Transverse colon (tissue), 4 donors: ENCODE results near the gene KXD1.

Experiments used
- POLR2A ChIP-seq: fragments of 450-650 bp; IDR thresholded peaks from one replicate; pipeline ENCODE4 v1.6.1; 2016; ENCODE audit warnings: antibody characterized with exemption, mild to moderate bottlenecking, moderate library complexity
- POLR2AphosphoS5 ChIP-seq, 3 donors: sonication (generic); formaldehyde crosslinking; IDR thresholded peaks; one replicate each; pipeline ENCODE4 v1.6.1; 2016; ENCODE audit warnings: antibody characterized with exemption in 3 of 3
- TF ChIP-seq, protein P1 (sequence below), 5 experiments: fragments of 200-600 bp in 3 of 5; fragments of 450-650 bp in 2 of 5; sonication (generic) in 3 of 5; IDR thresholded peaks; 1 replicate in 2 of 5; 2 replicates in 3 of 5; pipeline ENCODE4 v1.5.1; 2016 to 2017; ENCODE audit warnings: antibody characterized with exemption in 5 of 5, inconsistent platforms in 3 of 5, mild to moderate bottlenecking in 2 of 5, moderate library complexity in 1 of 5

- TF ChIP-seq, protein P1, sequence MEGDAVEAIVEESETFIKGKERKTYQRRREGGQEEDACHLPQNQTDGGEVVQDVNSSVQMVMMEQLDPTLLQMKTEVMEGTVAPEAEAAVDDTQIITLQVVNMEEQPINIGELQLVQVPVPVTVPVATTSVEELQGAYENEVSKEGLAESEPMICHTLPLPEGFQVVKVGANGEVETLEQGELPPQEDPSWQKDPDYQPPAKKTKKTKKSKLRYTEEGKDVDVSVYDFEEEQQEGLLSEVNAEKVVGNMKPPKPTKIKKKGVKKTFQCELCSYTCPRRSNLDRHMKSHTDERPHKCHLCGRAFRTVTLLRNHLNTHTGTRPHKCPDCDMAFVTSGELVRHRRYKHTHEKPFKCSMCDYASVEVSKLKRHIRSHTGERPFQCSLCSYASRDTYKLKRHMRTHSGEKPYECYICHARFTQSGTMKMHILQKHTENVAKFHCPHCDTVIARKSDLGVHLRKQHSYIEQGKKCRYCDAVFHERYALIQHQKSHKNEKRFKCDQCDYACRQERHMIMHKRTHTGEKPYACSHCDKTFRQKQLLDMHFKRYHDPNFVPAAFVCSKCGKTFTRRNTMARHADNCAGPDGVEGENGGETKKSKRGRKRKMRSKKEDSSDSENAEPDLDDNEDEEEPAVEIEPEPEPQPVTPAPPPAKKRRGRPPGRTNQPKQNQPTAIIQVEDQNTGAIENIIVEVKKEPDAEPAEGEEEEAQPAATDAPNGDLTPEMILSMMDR (IDR thresholded peaks at IDR 0.05) = no peak
- no peak for TF ChIP-seq POLR2A
- TF ChIP-seq POLR2AphosphoS5 (IDR thresholded peaks at IDR 0.05) = no peak
These were observed 54.5 kb downstream of the KXD1 start for GRCh38 chr19:18612051-18612771.
